Loucy (cell line): ENCODE measurements around the gene IP6K3.

Experiments
- H2AFZ ChIP-seq: fragments of 200-600 bp; sonication (generic); 2 replicates; pipeline ENCODE4 v1.6.0; 2016; ENCODE audit warnings: antibody characterized with exemption, mild to moderate bottlenecking, low read length, moderate library complexity
- H3F3A ChIP-seq: fragments of 200-600 bp; 2 replicates; pipeline ENCODE4 v1.6.0; 2016; ENCODE audit warnings: antibody characterized with exemption, low read depth, mild to moderate bottlenecking
- H3K27me3 ChIP-seq: fragments of 200-600 bp; sonication (generic); 2 replicates; pipeline ENCODE4 v1.6.1; 2014; ENCODE audit warnings: low read length, mild to moderate bottlenecking; ENCODE audit not compliant: insufficient read depth, poor library complexity, severe bottlenecking
- H3K36me3 ChIP-seq: fragments of 200-600 bp; sonication (generic); 2 replicates; pipeline ENCODE4 v1.6.1; 2016; ENCODE audit warnings: low read length; ENCODE audit not compliant: insufficient read depth
- H3K4me1 ChIP-seq: fragments of 200-600 bp; sonication (generic); 2 replicates; pipeline ENCODE4 v1.5.1; 2014; ENCODE audit warnings: low read length, mild to moderate bottlenecking; ENCODE audit not compliant: insufficient read depth, poor library complexity, severe bottlenecking
- H3K4me2 ChIP-seq: fragments of 200-600 bp; sonication (generic); 2 replicates; pipeline ENCODE4 v1.6.0; 2014; ENCODE audit warnings: antibody characterized with exemption, low read length, low read depth, mild to moderate bottlenecking; ENCODE audit not compliant: poor library complexity, severe bottlenecking
- H3K4me3 ChIP-seq: fragments of 200-600 bp; sonication (generic); 2 replicates; pipeline ENCODE4 v1.5.1; 2014; ENCODE audit warnings: low read length, mild to moderate bottlenecking, mixed read lengths; ENCODE audit not compliant: poor library complexity, severe bottlenecking
- H3K79me2 ChIP-seq: fragments of 200-600 bp; sonication (generic); 2 replicates; pipeline ENCODE4 v1.6.1; 2014; ENCODE audit warnings: low read length; ENCODE audit not compliant: insufficient read depth
- H3K9ac ChIP-seq: fragments of 200-600 bp; sonication (generic); 2 replicates; pipeline ENCODE4 v1.6.0; 2014; ENCODE audit warnings: mild to moderate bottlenecking, low read depth, low read length, moderate library complexity; ENCODE audit not compliant: poor library complexity, severe bottlenecking
- H3K9me2 ChIP-seq: fragments of 200-600 bp; sonication (generic); replicated peaks from 2 replicates; pipeline ENCODE4 v1.6.1; 2016; ENCODE audit warnings: low read depth, low read length, mixed read lengths
- H3K9me3 ChIP-seq: fragments of 200-600 bp; sonication (generic); 2 replicates; pipeline ENCODE4 v1.6.1; 2014; ENCODE audit warnings: mild to moderate bottlenecking, antibody characterized with exemption, low read length, low read depth; ENCODE audit not compliant: insufficient read depth
- H4K20me1 ChIP-seq: fragments of 200-600 bp; sonication (generic); 2 replicates; pipeline ENCODE4 v1.6.0; 2014; ENCODE audit warnings: antibody characterized with exemption, low read length, mild to moderate bottlenecking; ENCODE audit not compliant: insufficient read depth, poor library complexity, severe bottlenecking
- CTCF ChIP-seq: fragments of 200-600 bp; sonication (generic); conservative IDR thresholded peaks from 2 replicates; pipeline ENCODE4 v1.5.1; 2014; ENCODE audit warnings: mild to moderate bottlenecking, antibody characterized with exemption, low read length
- EZH2phosphoT487 ChIP-seq: fragments of 200-600 bp; IDR thresholded peaks from 2 replicates; pipeline ENCODE4 v1.6.1; 2018; ENCODE audit warnings: antibody characterized with exemption, mild to moderate bottlenecking, moderate library complexity, borderline replicate concordance

IP6K3 gene

GRCh38 chr6:33770124-33770832 is 23.6 kb upstream of the IP6K3 start:
- Histone ChIP-seq H3K79me2 (no peaks in the 10 kb centered on the region), H4K20me1 (no peaks in the 10 kb centered on the region), H3K36me3 (peaks cover 20% of the 10 kb centered on the region; the same call in 1 of the 2 replicates), H3F3A (no peaks in the 10 kb centered on the region), H3K27me3 (no peaks in the 10 kb centered on the region), H3K9me3 (no peaks in the 10 kb centered on the region), H3K4me1 (no peaks in the 10 kb centered on the region), H3K9me2 (no peaks in the 10 kb centered on the region), H2AFZ (no peak overlapping the region), H3K4me3 (no peak overlapping the region), H3K4me2 (no peak overlapping the region), H3K9ac (no peak overlapping the region)
- TF ChIP-seq EZH2phosphoT487 (no peak), CTCF (no peak)

- no peak overlapping the region for H3K4me3 ChIP-seq
These were observed 22.6 kb upstream of the IP6K3 start for GRCh38 chr6:33769248-33769821.

GRCh38 chr6:33768644-33769120 is 22.0 kb upstream of the IP6K3 start:
- no peaks in the 10 kb centered on the region for H3K9me2 ChIP-seq
- no peaks in the 10 kb centered on the region for H3K27me3 ChIP-seq
- TF ChIP-seq EZH2phosphoT487 (no peak), CTCF (peak; percentile 88)
- H4K20me1 ChIP-seq = no peaks in the 10 kb centered on the region
- no peak overlapping the region for H3K4me2 ChIP-seq
- H2AFZ ChIP-seq = peak overlapping the region; percentile 58; the same call in 1 of the 2 replicates
- no peak overlapping the region for H3K9ac ChIP-seq
- H3K4me1 ChIP-seq = no peaks in the 10 kb centered on the region
- peaks cover 12% of the 10 kb centered on the region; the same call in 1 of the 2 replicates for H3K36me3 ChIP-seq
- H3K4me3 ChIP-seq = no peak overlapping the region
- no peaks in the 10 kb centered on the region for H3K9me3 ChIP-seq
- no peaks in the 10 kb centered on the region for H3F3A ChIP-seq
- H3K79me2 ChIP-seq = no peaks in the 10 kb centered on the region

More at GRCh38 chr6:33769248-33769821, 22.6 kb upstream of the IP6K3 start:
- H2AFZ ChIP-seq = no peak overlapping the region
- H3K9ac ChIP-seq = no peak overlapping the region
- no peaks in the 10 kb centered on the region for H3K4me1 ChIP-seq
- H3K36me3 ChIP-seq = peaks cover 12% of the 10 kb centered on the region; the same call in 1 of the 2 replicates
- no peaks in the 10 kb centered on the region for H3K9me2 ChIP-seq
- no peaks in the 10 kb centered on the region for H4K20me1 ChIP-seq
- H3K9me3 ChIP-seq = no peaks in the 10 kb centered on the region
- H3K27me3 ChIP-seq = no peaks in the 10 kb centered on the region
- H3K4me2 ChIP-seq = no peak overlapping the region
- no peaks in the 10 kb centered on the region for H3K79me2 ChIP-seq
- H3F3A ChIP-seq = no peaks in the 10 kb centered on the region
- TF ChIP-seq CTCF (no peak), EZH2phosphoT487 (no peak)
